Colonic mucosa (tissue), 4 donors: ENCODE results near the gene WDR7. TPM values are rescaled to one million over a fixed set of nuclear protein-coding genes. Genes with fewer than 3 reads are reported as not detected.

Experiments
- DNase-seq: peaks from one replicate; pipeline ENCODE4 v3.0.0-alpha.2; 2020
- H3K27ac ChIP-seq: fragments of 200-600 bp; one replicate; pipeline ENCODE4 v1.8.0; 2021
- H3K27me3 ChIP-seq: fragments of 200-600 bp; one replicate; pipeline ENCODE4 v1.8.0; 2021
- H3K36me3 ChIP-seq: fragments of 200-600 bp; one replicate; pipeline ENCODE4 v1.8.0; 2021
- H3K4me1 ChIP-seq: fragments of 200-600 bp; one replicate; pipeline ENCODE4 v1.8.0; 2021; ENCODE audit warnings: mild to moderate bottlenecking
- H3K4me3 ChIP-seq: fragments of 200-600 bp; one replicate; pipeline ENCODE4 v1.8.0; 2021
- H3K9ac ChIP-seq, 2 donors: one replicate each; pipeline ENCODE4 v1.7.0; 2013; ENCODE audit warnings: control low read depth in 2 of 2, low read depth in 2 of 2, low read length in 2 of 2
- H3K9me3 ChIP-seq: fragments of 200-600 bp; one replicate; pipeline ENCODE4 v1.8.0; 2021
- intact Hi-C: fragments of 100-400 bp; cut with DNase I; formaldehyde crosslinking; loops from one replicate; pipeline ENCODE4 v1.14.1; 2022
- total RNA-seq, 2 donors: library from RNA; stranded (reverse); fragmentation: NEBNext Ultra II Directional in 1 of 2; extraction: Animal tissue kit (Norgen Biotek cat#: 25700) in 1 of 2; gene quantifications; one replicate each; pipeline ENCODE4 v1.2.1, GENCODE V29; 2021
- TF ChIP-seq, protein P1 (sequence below): fragments of 200-600 bp; IDR thresholded peaks from one replicate; pipeline ENCODE4 v1.8.0; 2022; ENCODE audit warnings: antibody characterized with exemption, mild to moderate bottlenecking
- donor health status: healthy.
- donor health status: DM: no; HTN: no; CAD: no.
- donor health status: DM: no; HTN: no; CAD: no.

Gene WDR7
- total RNA-seq, 2 donors from 2014 or later: 16.8 to 21.2 TPM

DNA sequence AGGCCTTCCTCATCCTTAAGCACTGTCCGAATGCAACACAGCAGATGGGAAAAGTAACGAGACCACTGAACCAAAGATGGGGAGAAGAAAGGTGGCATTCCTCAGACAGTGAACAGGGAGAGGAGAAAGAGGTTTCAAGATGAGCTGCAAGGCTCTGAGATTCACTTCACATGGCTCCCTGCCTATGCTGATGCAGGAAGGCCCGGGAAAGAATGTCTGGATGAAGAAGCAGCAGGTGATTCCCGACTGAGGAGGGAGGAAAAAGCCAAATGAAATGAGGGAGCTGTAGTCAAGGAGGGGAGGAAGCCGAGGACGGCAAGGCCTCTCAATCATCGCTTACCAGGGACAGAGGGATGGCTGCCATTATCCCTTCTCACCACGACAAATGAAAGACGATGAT lies 397.2 kb downstream of the WDR7 start:
- Histone ChIP-seq H3K36me3 (no peaks in the 10 kb centered on the region), H3K4me1 (peaks cover 3% of the 10 kb centered on the region), H3K27me3 (no peaks in the 10 kb centered on the region), H3K27ac (no peak overlapping the region), H3K4me3 (no peak overlapping the region), H3K9ac (no peak overlapping the region), H3K9me3 (no peaks in the 10 kb centered on the region)
- TF ChIP-seq, protein P1, sequence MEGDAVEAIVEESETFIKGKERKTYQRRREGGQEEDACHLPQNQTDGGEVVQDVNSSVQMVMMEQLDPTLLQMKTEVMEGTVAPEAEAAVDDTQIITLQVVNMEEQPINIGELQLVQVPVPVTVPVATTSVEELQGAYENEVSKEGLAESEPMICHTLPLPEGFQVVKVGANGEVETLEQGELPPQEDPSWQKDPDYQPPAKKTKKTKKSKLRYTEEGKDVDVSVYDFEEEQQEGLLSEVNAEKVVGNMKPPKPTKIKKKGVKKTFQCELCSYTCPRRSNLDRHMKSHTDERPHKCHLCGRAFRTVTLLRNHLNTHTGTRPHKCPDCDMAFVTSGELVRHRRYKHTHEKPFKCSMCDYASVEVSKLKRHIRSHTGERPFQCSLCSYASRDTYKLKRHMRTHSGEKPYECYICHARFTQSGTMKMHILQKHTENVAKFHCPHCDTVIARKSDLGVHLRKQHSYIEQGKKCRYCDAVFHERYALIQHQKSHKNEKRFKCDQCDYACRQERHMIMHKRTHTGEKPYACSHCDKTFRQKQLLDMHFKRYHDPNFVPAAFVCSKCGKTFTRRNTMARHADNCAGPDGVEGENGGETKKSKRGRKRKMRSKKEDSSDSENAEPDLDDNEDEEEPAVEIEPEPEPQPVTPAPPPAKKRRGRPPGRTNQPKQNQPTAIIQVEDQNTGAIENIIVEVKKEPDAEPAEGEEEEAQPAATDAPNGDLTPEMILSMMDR: no peak
- intact Hi-C loops: no loop called here
- DNase-seq: no peak

- H3K27ac ChIP-seq: no peak overlapping the region
- no peaks in the 10 kb centered on the region for H3K9me3 ChIP-seq
- H3K36me3 ChIP-seq: no peaks in the 10 kb centered on the region
- no peak for DNase-seq
- intact Hi-C loops: no loop called here
- TF ChIP-seq, protein P1: no peak
- H3K27me3 ChIP-seq: no peaks in the 10 kb centered on the region
- H3K4me1 ChIP-seq: peaks cover 3% of the 10 kb centered on the region
- H3K9ac ChIP-seq: no peak overlapping the region
- H3K4me3 ChIP-seq: no peak overlapping the region
Measured at GRCh38 chr18:57048859-57049258, 397.7 kb downstream of the WDR7 start.

DNA sequence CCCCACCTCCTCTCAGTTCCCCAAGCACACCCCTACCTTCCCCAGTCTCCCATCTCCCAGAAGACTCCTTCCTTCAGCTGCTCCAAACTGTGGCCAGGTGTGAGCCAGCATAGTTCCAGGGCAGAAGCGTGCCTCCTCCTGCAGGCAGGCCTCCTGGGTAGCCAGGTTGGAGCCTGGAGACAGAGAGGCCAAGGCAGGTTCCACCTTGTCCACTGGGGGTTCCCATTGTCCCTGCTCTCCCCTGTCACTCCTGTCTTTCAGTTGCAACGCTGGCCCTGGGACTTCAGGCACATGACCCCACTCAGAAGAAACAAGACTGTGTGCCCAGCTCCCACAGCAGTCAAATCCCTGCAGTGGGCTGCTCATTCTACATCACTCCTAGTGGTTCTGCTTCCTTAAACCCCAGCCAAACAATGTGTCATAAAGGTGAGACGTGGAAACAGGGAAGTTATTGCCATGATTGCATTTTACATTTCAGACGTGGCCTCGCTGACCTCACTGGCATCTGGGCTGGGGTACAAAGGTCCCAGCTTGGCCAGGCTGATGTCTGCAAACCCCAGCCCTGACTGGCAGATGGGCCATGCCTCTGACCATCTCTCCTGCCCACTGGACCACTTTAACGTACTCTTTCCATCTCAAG lies 399.3 kb downstream of the WDR7 start:
- intact Hi-C loops: no loop called here
- Histone ChIP-seq H3K27me3 (no peaks in the 10 kb centered on the region), H3K36me3 (no peaks in the 10 kb centered on the region), H3K9ac (peak overlapping the region in 1 of 2 donors; percentile 64), H3K9me3 (no peaks in the 10 kb centered on the region), H3K4me1 (peaks cover 3% of the 10 kb centered on the region), H3K27ac (peak overlapping the region; percentile 64), H3K4me3 (no peak overlapping the region)
- TF ChIP-seq, protein P1: no peak
- DNase-seq: peak; percentile 82

- H3K4me3 ChIP-seq: no peak overlapping the region
- peak overlapping the region in 1 of 2 donors; percentile 64 for H3K9ac ChIP-seq
- peak; percentile 51 for DNase-seq
- peaks cover 3% of the 10 kb centered on the region for H3K4me1 ChIP-seq
- TF ChIP-seq, protein P1: no peak
- peak overlapping the region; percentile 64 for H3K27ac ChIP-seq
- no peaks in the 10 kb centered on the region for H3K36me3 ChIP-seq
- no peaks in the 10 kb centered on the region for H3K27me3 ChIP-seq
- intact Hi-C loops: no loop called here
- H3K9me3 ChIP-seq: no peaks in the 10 kb centered on the region
Measured at GRCh38 chr18:57051021-57051656, 400.0 kb downstream of the WDR7 start.

DNA sequence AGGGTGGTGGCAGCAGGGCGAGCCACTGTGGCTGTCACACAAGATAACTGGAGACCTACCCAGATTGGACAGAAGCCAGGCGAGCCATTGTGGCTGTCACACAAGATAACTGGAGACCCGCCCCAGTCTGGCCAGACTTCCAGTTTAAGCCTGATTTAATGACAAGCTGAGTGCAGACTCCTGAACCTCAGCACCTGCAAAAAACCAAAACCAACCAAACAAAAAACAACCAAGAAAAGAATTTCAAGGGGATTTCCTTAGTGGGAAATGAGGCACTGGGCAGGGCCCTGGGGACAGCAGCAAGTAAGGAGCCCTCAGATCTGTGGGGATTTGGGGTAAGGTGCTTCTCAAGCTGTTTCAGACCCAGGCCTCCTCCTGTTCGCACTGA lies 400.5 kb downstream of the WDR7 start:
- DNase-seq: peak; percentile 94

More for the DNA sequence above, 400.5 kb downstream of the WDR7 start:
- Histone ChIP-seq H3K36me3 (no peaks in the 10 kb centered on the region), H3K9ac (peak overlapping the region; percentile 17 to 64), H3K4me3 (no peak overlapping the region), H3K9me3 (no peaks in the 10 kb centered on the region), H3K4me1 (peaks cover 3% of the 10 kb centered on the region), H3K27ac (peak overlapping the region; percentile 64), H3K27me3 (no peaks in the 10 kb centered on the region)
- TF ChIP-seq, protein P1: no peak
- intact Hi-C loops: no loop called here
